H1 (cell line): ENCODE data around the gene LPCAT1. TPM values are rescaled to one million over a fixed set of nuclear protein-coding genes. Genes with fewer than 3 reads are reported as not detected.

Experiments used
- BCL11A ChIP-seq, 2 experiments: IDR thresholded peaks; one replicate each; pipeline ENCODE4 v1.6.1; 2011; ENCODE audit warnings: low read depth in 2 of 2, low read length in 2 of 2, mild to moderate bottlenecking in 2 of 2
- CBX5 ChIP-seq: fragments of 300-800, 300-1000 bp; sonication (generic); IDR thresholded peaks from 2 replicates; pipeline ENCODE4 v1.7.1; 2016; ENCODE audit warnings: antibody characterized with exemption, low read length, low read depth
- JUND ChIP-seq: IDR thresholded peaks from 2 replicates; pipeline ENCODE4 v1.6.1; 2011; ENCODE audit warnings: mild to moderate bottlenecking, improper control_type of control experiment, low read length
- NANOG ChIP-seq: IDR thresholded peaks from 2 replicates; pipeline ENCODE4 v1.6.1; 2011; ENCODE audit warnings: low read length, low read depth, mild to moderate bottlenecking, inconsistent platforms; ENCODE audit not compliant: insufficient read depth, poor library complexity, severe bottlenecking
- SIRT6 ChIP-seq: IDR thresholded peaks from one replicate; pipeline ENCODE4 v1.7.1; 2012; ENCODE audit warnings: low read length, inconsistent platforms
- polyA plus RNA-seq, 7 experiments: library from polyadenylated mRNA; depleted of rRNA in 3 of 7; stranded (reverse) in 5 of 7; unstranded in 2 of 7; fragments of >200 nt in 5 of 7; fragments of 200-250 nt in 2 of 7; gene quantifications; 1 replicate in 5 of 7; 2 replicates in 1 of 7; 4 replicates in 1 of 7; pipeline versions ENCODE4 v1.2.1 to v1.2.3, GENCODE V29; 2011 to 2013; ENCODE audit warnings: missing spikeins in 2 of 7, mixed read lengths in 2 of 7
- total RNA-seq: library from RNA; stranded (reverse); fragmentation: NEBNext Ultra II Directional; extraction: Animal tissue kit (Norgen Biotek cat#: 25700); gene quantifications from 2 replicates; pipeline ENCODE4 v1.2.1, GENCODE V29; 2021

Gene LPCAT1
- total and polyA plus RNA-seq, 2 of the 8 experiments (the other 6 are each of a cell fraction or from before 2014, with no cell fraction given): 107 to 260 TPM

- no peak for TF ChIP-seq JUND
- TF ChIP-seq NANOG: no peak
- TF ChIP-seq SIRT6: no peak
- TF ChIP-seq BCL11A (IDR thresholded peaks at IDR 0.05; ENCODE audit: low read depth in 2 of 2, low read length in 2 of 2): no peak
- TF ChIP-seq CBX5: no peak
Observed at GRCh38 chr5:1413611-1414241, 110.0 kb downstream of the LPCAT1 start (continued).
